CD4-positive, CD25-positive, alpha-beta regulatory T cell (primary cell): ENCODE results near the gene PTPN13. TPM values are rescaled to one million over a fixed set of nuclear protein-coding genes. Genes with fewer than 3 reads are reported as not detected.
A peak's percentile ranks its signal among the peaks of the same experiment; 100 is the strongest.

Source experiments
- ATAC-seq, 2 donors: fragments of 150-1000 bp; cut with Tn5 transposase; one replicate each; pipeline ENCODE4 v1.10.0; 2021; ENCODE audit warnings: low read depth in 2 of 2, moderate number of reproducible peaks in 2 of 2, moderate library complexity in 1 of 2
- DNase-seq, 3 donors: peaks; one replicate each; pipeline versions ENCODE4 v3.0.0 to v3.0.0-alpha.2; 2012 to 2022; ENCODE audit warnings: mixed read lengths in 1 of 3
- H3K27ac ChIP-seq: one replicate; pipeline ENCODE4 v1.7.0; 2013; ENCODE audit warnings: mild to moderate bottlenecking, low read length; ENCODE audit not compliant: insufficient read depth, poor library complexity, severe bottlenecking
- H3K27me3 ChIP-seq: one replicate; pipeline ENCODE4 v1.7.0; 2013; ENCODE audit warnings: low read length; ENCODE audit not compliant: control insufficient read depth, insufficient read depth
- H3K36me3 ChIP-seq: one replicate; pipeline ENCODE4 v1.7.0; 2013; ENCODE audit warnings: mild to moderate bottlenecking, low read length, moderate library complexity; ENCODE audit not compliant: control insufficient read depth, insufficient read depth
- H3K4me1 ChIP-seq: 2 replicates; pipeline ENCODE4 v1.7.0; 2013; ENCODE audit warnings: mild to moderate bottlenecking, low read length; ENCODE audit not compliant: insufficient read depth, control insufficient read depth, poor library complexity, severe bottlenecking
- H3K4me3 ChIP-seq: one replicate; pipeline ENCODE4 v1.7.0; 2013; ENCODE audit warnings: low read depth, mild to moderate bottlenecking, low read length, moderate library complexity
- H3K9me3 ChIP-seq, 2 experiments: 1 replicate in 1 of 2; 2 replicates in 1 of 2; pipeline ENCODE4 v1.7.0; 2013; ENCODE audit warnings: low read length in 2 of 2, mild to moderate bottlenecking in 1 of 2, moderate library complexity in 1 of 2; ENCODE audit not compliant: control insufficient read depth in 2 of 2
- H3K27ac Mint-ChIP-seq, 3 donors: one replicate each; pipeline ENCODE4 v1.8.0; 2020 to 2022; ENCODE audit warnings: mild to moderate bottlenecking in 3 of 3, mixed read lengths in 3 of 3, moderate library complexity in 2 of 3
- H3K27me3 Mint-ChIP-seq: one replicate; pipeline ENCODE4 v1.8.0; 2022; ENCODE audit warnings: mild to moderate bottlenecking, mixed read lengths
- H3K36me3 Mint-ChIP-seq: one replicate; pipeline ENCODE4 v1.8.0; 2020; ENCODE audit warnings: mixed read lengths
- H3K4me1 Mint-ChIP-seq, 4 donors: one replicate each; pipeline ENCODE4 v1.8.0; 2020 to 2022; ENCODE audit warnings: mixed read lengths in 4 of 4, mild to moderate bottlenecking in 1 of 4
- H3K4me3 Mint-ChIP-seq, 4 donors: one replicate each; pipeline ENCODE4 v1.8.0; 2020 to 2022; ENCODE audit warnings: mild to moderate bottlenecking in 4 of 4, mixed read lengths in 4 of 4, moderate library complexity in 3 of 4
- H3K9me3 Mint-ChIP-seq, 7 donors: one replicate each; pipeline ENCODE4 v1.8.0; 2020 to 2022; ENCODE audit warnings: mixed read lengths in 7 of 7, mild to moderate bottlenecking in 3 of 7, moderate library complexity in 2 of 7
- polyA plus RNA-seq, 4 donors: library from polyadenylated mRNA; unstranded; fragments of 300-500 nt; fragmentation: Illumina TruSeq; gene quantifications; one replicate each; pipeline ENCODE4 v1.2.3, GENCODE V29; 2021
- total RNA-seq: library from RNA; stranded (reverse); gene quantifications from one replicate; pipeline ENCODE4 v1.2.3, GENCODE V29; 2022

The PTPN13 gene
- total and polyA plus RNA-seq, 5 donors from 2014 or later = 0.15 to 4.6 (median 0.20) TPM; not detected in 1

- Histone ChIP-seq H3K9me3 (no peaks in the 10 kb centered on the region), H3K4me1 (no peaks in the 10 kb centered on the region), H3K27me3 (no peaks in the 10 kb centered on the region), H3K27ac (no peak overlapping the region), H3K36me3 (no peaks in the 10 kb centered on the region), H3K4me3 (no peak overlapping the region)
- Mint-ChIP-seq H3K4me1 (no peaks in the 10 kb centered on the region), H3K9me3 (peaks cover 0 to 1% (median 0%) of the 10 kb centered on the region in 7 donors), H3K27ac (peak overlapping the region in 1 of 3 donors; percentile 29), H3K27me3 (no peaks in the 10 kb centered on the region), H3K36me3 (no peaks in the 10 kb centered on the region), H3K4me3 (no peak overlapping the region)
- ATAC-seq (no peak), DNase-seq (no peak)
Measured at GRCh38 chr4:86857341-86858052, 263.4 kb downstream of the PTPN13 start.

Other genes starting within 250 kb of the PTPN13 start
- 0.72 TPM for gene MAPK10, start 234.3 kb upstream of the PTPN13 start, total RNA-seq
- not detected for gene MAPK10, start 234.3 kb upstream of the PTPN13 start, polyA plus RNA-seq